ENCODE measurements around the gene DCC.

GRCh38 chr18:52950155-52950554, 610.2 kb downstream of the DCC start:
- TF ChIP-seq POLR2A (IDR thresholded peaks at IDR 0.05; ENCODE audit: low read length): no peak
- TF ChIP-seq GATA1 (IDR thresholded peaks at IDR 0.05; ENCODE audit: low read depth, low read length): no peak
